HG03064 (cell line): ENCODE data around the gene HOXB4.

Source experiments
- ATAC-seq: cut with Tn5 transposase; IDR thresholded peaks from one replicate; pipeline ENCODE4 v1.9.1; 2021; ENCODE audit warnings: low read depth; ENCODE audit not compliant: unreplicated experiment

The HOXB4 gene

GRCh38 chr17:48590607-48591161 is 12.5 kb upstream of the HOXB4 start:
- no peak for ATAC-seq

- ATAC-seq, result no peak
Observed at GRCh38 chr17:48589831-48590606, 11.9 kb upstream of the HOXB4 start, which contains the start of gene HOXB3. TSS of gene HOXB3 (minus strand) at chr17:48590241. CDS start at chr17:48552474, 37,767 bp downstream.

- no peak for ATAC-seq
Observed at GRCh38 chr17:48589060-48589830, 11.1 kb upstream of the HOXB4 start.

GRCh38 chr17:48588528-48588927 is 10.4 kb upstream of the HOXB4 start:
- no peak for ATAC-seq

- ATAC-seq, result no peak
Observed at GRCh38 chr17:48588074-48588415, 9.9 kb upstream of the HOXB4 start.

GRCh38 chr17:48587276-48588073 is 9.3 kb upstream of the HOXB4 start:
- no peak for ATAC-seq

- ATAC-seq, result no peak
Observed at GRCh38 chr17:48586355-48587258, 8.5 kb upstream of the HOXB4 start.

GRCh38 chr17:48584223-48584741 is 6.1 kb upstream of the HOXB4 start:
- ATAC-seq, result no peak

GRCh38 chr17:48583708-48584222 is 5.6 kb upstream of the HOXB4 start:
- no peak for ATAC-seq

GRCh38 chr17:48582750-48583069 is 4.6 kb upstream of the HOXB4 start:
- ATAC-seq, result no peak

- ATAC-seq, result no peak
Observed at GRCh38 chr17:48579760-48580554, 1.8 kb upstream of the HOXB4 start.

- no peak for ATAC-seq
Observed at GRCh38 chr17:48579471-48579759, 1.3 kb upstream of the HOXB4 start.

GRCh38 chr17:48578616-48579470 is 693 bp upstream of the HOXB4 start:
- no peak for ATAC-seq

GRCh38 chr17:48577330-48577945 is 712 bp downstream of the HOXB4 start:
- ATAC-seq, result no peak

GRCh38 chr17:48576479-48577309 is 1.5 kb downstream of the HOXB4 start:
- no peak for ATAC-seq

- ATAC-seq, result no peak
Observed at GRCh38 chr17:48575673-48576478, 2.3 kb downstream of the HOXB4 start.
